ENCODE measurements around the gene C2orf81. TPM values are rescaled to one million over a fixed set of nuclear protein-coding genes. Genes with fewer than 3 reads are reported as not detected.

The C2orf81 gene
- total RNA-seq: 0.87 and 1.1 TPM in 2 replicates

GRCh38 chr2:74421221-74421870, at the start of gene C2orf81, which contains the start of gene WDR54:
C2orf81 (minus strand) TSS chr2:74421619; CDS start chr2:74421560, 59 bp downstream.
WDR54 (plus strand) TSS chr2:74421730; CDS start chr2:74422154, 424 bp downstream.

GRCh38 chr2:74458132-74458937, 36.9 kb upstream of the C2orf81 start, which contains the start of gene WBP1:
WBP1 (plus strand) TSS chr2:74458438; CDS start chr2:74458603, 165 bp downstream.

GRCh38 chr2:74454654-74455511, 33.5 kb upstream of the C2orf81 start, which contains the start of gene INO80B:
INO80B (plus strand) TSS chr2:74455087; CDS start chr2:74455117, 30 bp downstream.

GRCh38 chr2:74441690-74442482, 20.5 kb upstream of the C2orf81 start, which contains the start of gene RTKN:
RTKN (minus strand) TSS chr2:74441937; CDS start chr2:74441816, 121 bp downstream.

GRCh38 chr2:74379851-74380789, 41.3 kb downstream of the C2orf81 start, which contains the start of gene DCTN1:
DCTN1 (minus strand) TSS chr2:74380311; CDS start chr2:74380037, 274 bp downstream.

Other genes with a start within 250 kb of the C2orf81 start
- 73.2 and 74.5 TPM in 2 replicates for gene MOB1A, start 242.7 kb downstream of the C2orf81 start, total RNA-seq
- gene MTHFD2, start 223.0 kb downstream of the C2orf81 start, total RNA-seq: 109 and 119 TPM in 2 replicates
- gene SLC4A5, start 78.2 kb downstream of the C2orf81 start, total RNA-seq: under 0.01 and 0.31 TPM in 2 replicates
- gene DCTN1, start 41.3 kb downstream of the C2orf81 start, total RNA-seq: 185 TPM in 2 replicates
- gene WDR54, start 111 bp upstream of the C2orf81 start, total RNA-seq: 24.7 and 32.9 TPM in 2 replicates
- 14.3 and 15.8 TPM in 2 replicates for gene RTKN, start 20.3 kb upstream of the C2orf81 start, total RNA-seq
- gene INO80B, start 33.5 kb upstream of the C2orf81 start, total RNA-seq: 14.3 and 15.0 TPM in 2 replicates
- 45.6 and 57.9 TPM in 2 replicates for gene WBP1, start 36.8 kb upstream of the C2orf81 start, total RNA-seq
- 44.3 and 53.5 TPM in 2 replicates for gene MOGS, start 43.8 kb upstream of the C2orf81 start, total RNA-seq
- gene MRPL53, start 51.1 kb upstream of the C2orf81 start, total RNA-seq: 31.5 and 42.1 TPM in 2 replicates
- 15.9 and 24.3 TPM in 2 replicates for gene CCDC142, start 61.4 kb upstream of the C2orf81 start, total RNA-seq
- 9.4 and 11.5 TPM in 2 replicates for gene TTC31, start 61.5 kb upstream of the C2orf81 start, total RNA-seq
- gene LBX2, start 78.0 kb upstream of the C2orf81 start, total RNA-seq: 1.6 and 2.2 TPM in 2 replicates
- gene PCGF1, start 86.1 kb upstream of the C2orf81 start, total RNA-seq: 27.6 and 31.1 TPM in 2 replicates
- gene TLX2, start 92.8 kb upstream of the C2orf81 start, total RNA-seq: 0.06 TPM in 1 of 2 replicates, not detected in the other
- 0.12 TPM in 1 of 2 replicates, not detected in the other for gene DQX1, start 104.6 kb upstream of the C2orf81 start, total RNA-seq
- gene AUP1, start 108.1 kb upstream of the C2orf81 start, total RNA-seq: 68.1 and 85.1 TPM in 2 replicates
- gene HTRA2, start 108.3 kb upstream of the C2orf81 start, total RNA-seq: 38.1 and 51.3 TPM in 2 replicates
- 66.2 and 155 TPM in 2 replicates for gene LOXL3, start 132.3 kb upstream of the C2orf81 start, total RNA-seq
- gene DOK1, start 133.1 kb upstream of the C2orf81 start, total RNA-seq: 43.4 and 115 TPM in 2 replicates
- gene M1AP, start 226.7 kb upstream of the C2orf81 start, total RNA-seq: 0.06 and 0.26 TPM in 2 replicates
- 6.5 and 7.5 TPM in 2 replicates for gene SEMA4F, start 232.6 kb upstream of the C2orf81 start, total RNA-seq

Data from aortic smooth muscle cell (primary cell).